Common myeloid progenitor, CD34-positive (primary cell): ENCODE data around the gene IL17RB. TPM values are rescaled to one million over a fixed set of nuclear protein-coding genes. Genes with fewer than 3 reads are reported as not detected.

ENCODE experiments used
- CTCF ChIA-PET: fragments of 350-600 bp; sonication (Branson Sonifier 250); formaldehyde crosslinking; loops from one replicate; lab custom pipeline; 2021; ENCODE audit warnings: antibody characterized with exemption; lab: Charles Lee
- POLR2A ChIA-PET: fragments of 350-600 bp; sonication (Branson Sonifier 250); formaldehyde crosslinking; loops from one replicate; lab custom pipeline; 2021; ENCODE audit warnings: antibody characterized with exemption; lab: Charles Lee
- DNase-seq, 3 donors: peaks; one replicate each; pipeline versions ENCODE4 v3.0.0 to v3.0.0-alpha.2; 2013
- H3K27ac ChIP-seq, 2 experiments: 1 replicate in 1 of 2; 2 replicates in 1 of 2; pipeline ENCODE4 v1.7.0; 2013; ENCODE audit warnings: inconsistent platforms in 2 of 2, low read length in 2 of 2, mild to moderate bottlenecking in 2 of 2, low read depth in 1 of 2, moderate library complexity in 1 of 2; ENCODE audit not compliant: severe bottlenecking in 2 of 2, insufficient read depth in 1 of 2, poor library complexity in 1 of 2
- H3K27me3 ChIP-seq, 5 experiments: replicated peaks in 2 of 5; 1 replicate in 3 of 5; 2 replicates in 2 of 5; pipeline versions ENCODE4 v1.6.1 to v1.7.0; 2013; ENCODE audit warnings: low read length in 4 of 5, mild to moderate bottlenecking in 2 of 5, moderate library complexity in 2 of 5, inconsistent platforms in 1 of 5; ENCODE audit not compliant: insufficient read depth in 5 of 5, control insufficient read depth in 4 of 5
- H3K36me3 ChIP-seq, 4 experiments: 1 replicate in 2 of 4; 2 replicates in 2 of 4; pipeline versions ENCODE4 v1.6.1 to v1.7.0; 2013; ENCODE audit warnings: low read length in 3 of 4, control low read depth in 1 of 4, mild to moderate bottlenecking in 1 of 4; ENCODE audit not compliant: control insufficient read depth in 4 of 4, insufficient read depth in 4 of 4
- H3K4me1 ChIP-seq, 4 experiments: 1 replicate in 3 of 4; 2 replicates in 1 of 4; pipeline versions ENCODE4 v1.6.1 to v1.7.1; 2013; ENCODE audit warnings: low read length in 3 of 4, mild to moderate bottlenecking in 3 of 4, control low read depth in 1 of 4, inconsistent platforms in 1 of 4, moderate library complexity in 1 of 4; ENCODE audit not compliant: control insufficient read depth in 4 of 4, insufficient read depth in 4 of 4; ENCODE audit errors: control extremely low read depth in 1 of 4
- H3K4me3 ChIP-seq, 7 experiments: 1 replicate in 4 of 7; 2 replicates in 3 of 7; pipeline versions ENCODE4 v1.5.1 to v1.7.0; 2013; ENCODE audit warnings: mild to moderate bottlenecking in 7 of 7, low read length in 6 of 7, moderate library complexity in 6 of 7, inconsistent platforms in 2 of 7, low read depth in 2 of 7, control low read depth in 1 of 7; ENCODE audit not compliant: insufficient read depth in 4 of 7, control insufficient read depth in 1 of 7; ENCODE audit errors: extremely low read depth in 1 of 7
- H3K9me3 ChIP-seq, 5 experiments: 1 replicate in 4 of 5; 2 replicates in 1 of 5; pipeline versions ENCODE4 v1.6.1 to v1.7.1; 2013; ENCODE audit warnings: low read length in 4 of 5, mild to moderate bottlenecking in 2 of 5, inconsistent platforms in 1 of 5, low read depth in 1 of 5, moderate library complexity in 1 of 5; ENCODE audit not compliant: control insufficient read depth in 4 of 5, insufficient read depth in 2 of 5; ENCODE audit errors: control extremely low read depth in 1 of 5
- WGBS: methylation state at CpG from one replicate; pipeline ENCODE4 v1.1.5; 2013; ENCODE audit not compliant: insufficient coverage; 5-methylcytosine and 5-hydroxymethylcytosine counted together
- polyA plus RNA-seq: library from polyadenylated mRNA; unstranded; fragments of 120-200 nt; gene quantifications from one replicate; pipeline ENCODE4 v1.2.1, GENCODE V29; 2013

Gene IL17RB, protein sequence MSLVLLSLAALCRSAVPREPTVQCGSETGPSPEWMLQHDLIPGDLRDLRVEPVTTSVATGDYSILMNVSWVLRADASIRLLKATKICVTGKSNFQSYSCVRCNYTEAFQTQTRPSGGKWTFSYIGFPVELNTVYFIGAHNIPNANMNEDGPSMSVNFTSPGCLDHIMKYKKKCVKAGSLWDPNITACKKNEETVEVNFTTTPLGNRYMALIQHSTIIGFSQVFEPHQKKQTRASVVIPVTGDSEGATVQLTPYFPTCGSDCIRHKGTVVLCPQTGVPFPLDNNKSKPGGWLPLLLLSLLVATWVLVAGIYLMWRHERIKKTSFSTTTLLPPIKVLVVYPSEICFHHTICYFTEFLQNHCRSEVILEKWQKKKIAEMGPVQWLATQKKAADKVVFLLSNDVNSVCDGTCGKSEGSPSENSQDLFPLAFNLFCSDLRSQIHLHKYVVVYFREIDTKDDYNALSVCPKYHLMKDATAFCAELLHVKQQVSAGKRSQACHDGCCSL
- 1.2 TPM for polyA plus RNA-seq

DNA sequence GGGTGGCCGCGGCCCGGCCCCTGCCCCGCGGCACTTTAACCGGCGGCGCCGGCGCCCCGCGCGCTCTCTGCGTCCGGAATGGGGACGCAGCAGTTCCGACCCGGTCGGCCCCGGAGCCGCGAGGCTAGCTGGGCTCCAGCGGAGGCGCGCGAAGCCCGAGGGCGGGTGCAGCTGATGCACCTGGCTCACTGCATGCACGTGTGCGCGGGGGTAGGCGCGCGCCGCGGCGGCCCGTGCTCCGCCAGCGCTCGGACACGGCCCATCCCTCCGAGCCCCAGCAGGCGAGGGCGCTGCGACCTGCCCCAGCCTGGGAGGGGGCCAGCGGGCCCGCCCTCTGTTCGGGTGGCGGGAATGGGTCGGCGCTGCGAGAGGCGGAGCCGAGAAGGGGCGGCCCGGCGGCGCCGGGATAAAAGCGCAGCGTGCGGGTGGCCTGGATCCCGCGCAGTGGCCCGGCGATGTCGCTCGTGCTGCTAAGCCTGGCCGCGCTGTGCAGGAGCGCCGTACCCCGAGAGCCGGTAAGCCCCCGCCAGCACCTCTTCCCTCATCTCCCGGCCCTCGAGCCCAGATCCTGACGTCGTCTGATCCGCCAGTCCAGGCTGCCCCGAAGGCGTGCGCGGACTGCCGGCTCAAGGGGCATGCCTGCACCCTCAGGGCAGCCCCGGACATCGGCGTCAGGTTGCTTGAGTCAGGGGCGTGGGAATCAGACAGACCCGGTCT lies at the start of gene IL17RB, which contains the start of gene CHDH:
TSS of gene IL17RB (plus strand) at position 435 of the 717 bp plus-strand sequence. CDS start at position 456, 21 bp downstream.
TSS of gene CHDH (minus strand) at position 286 of the 717 bp plus-strand sequence. CDS start 22,411 bp downstream, outside the sequence.
- Histone ChIP-seq H3K4me1 (peaks cover 0 to 14% (median 12%) of the 10 kb centered on the region in 4 experiments), H3K36me3 (no peaks in the 10 kb centered on the region), H3K27me3 (peaks cover 0 to 69% (median 31%) of the 10 kb centered on the region in 5 experiments), H3K27ac (no peak within 1 kb of the TSS), H3K9me3 (no peaks in the 10 kb centered on the region), H3K4me3 (peak within 1 kb of the TSS; percentile 13 to 72 (median 62))
- peak in 2 of 3 donors; percentile 35 to 49 for DNase-seq
- ChIA-PET POLR2A (no interaction called here), CTCF (interaction anchor here (1.2 kb wide), 1 partner anchor 24 kb away, joined by 3 read pairs; no protein-coding TSS in a partner anchor)
- WGBS = 3% methylated on average over 80 of the region's 91 CpGs

DNA sequence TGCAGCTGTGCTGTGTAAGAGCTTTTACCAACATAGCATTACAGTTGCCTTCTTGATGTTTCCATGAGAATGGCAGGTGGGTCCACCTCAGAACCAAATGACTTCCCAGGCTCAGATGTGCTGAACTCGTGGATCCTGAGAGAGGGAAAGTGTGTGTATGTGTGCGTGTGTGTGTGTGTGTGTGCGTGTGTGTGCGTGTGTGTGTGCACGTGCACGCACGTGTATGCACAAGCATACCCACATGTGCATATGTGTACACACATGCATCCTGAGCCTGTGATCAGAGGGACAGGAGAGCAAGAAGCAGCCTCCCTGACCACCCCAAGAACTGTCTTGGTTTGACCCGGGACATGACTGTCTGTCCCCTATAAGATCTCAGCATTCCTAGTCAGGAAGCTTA lies 48.2 kb upstream of the IL17RB start:
- no peak for DNase-seq
- 98% methylated on average over 7 of the region's 8 CpGs for WGBS
- H3K27ac ChIP-seq = no peak overlapping the region
- peaks cover 0 to 18% (median 7%) of the 10 kb centered on the region in 5 experiments for H3K27me3 ChIP-seq
- H3K36me3 ChIP-seq = no peaks in the 10 kb centered on the region
- H3K4me1 ChIP-seq = no peaks in the 10 kb centered on the region
- POLR2A ChIA-PET = no interaction called here
- CTCF ChIA-PET = no interaction called here
- no peak overlapping the region for H3K4me3 ChIP-seq
- no peaks in the 10 kb centered on the region for H3K9me3 ChIP-seq

DNA sequence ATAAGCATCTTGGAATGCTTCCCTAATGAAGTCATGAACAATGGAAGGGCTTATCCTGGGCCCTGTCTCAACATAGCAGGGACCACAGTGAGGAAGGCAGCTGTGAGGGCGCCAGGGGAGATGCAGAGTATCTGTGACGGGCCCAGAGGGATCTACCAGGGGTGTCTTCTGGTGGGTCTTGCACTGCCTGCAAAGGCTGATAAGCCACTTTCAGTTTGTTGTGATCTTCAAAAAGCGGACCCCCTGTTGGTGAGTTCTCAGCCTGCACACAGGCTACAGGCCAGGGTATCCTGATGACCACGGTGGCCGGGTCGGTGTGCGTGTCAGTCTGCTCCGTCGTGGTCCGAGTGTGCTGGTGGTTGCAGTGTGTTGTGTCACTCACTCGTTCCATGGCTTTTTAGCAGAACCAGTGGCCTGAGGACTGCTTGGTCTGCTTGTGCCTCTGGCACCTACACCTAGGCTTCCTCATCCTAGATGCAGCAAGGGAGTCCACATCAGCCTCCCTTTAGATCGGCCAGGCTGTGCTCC lies 47.0 kb upstream of the IL17RB start:
- Histone ChIP-seq H3K4me3 (no peak overlapping the region), H3K4me1 (no peaks in the 10 kb centered on the region), H3K27me3 (peaks cover 0 to 18% (median 5%) of the 10 kb centered on the region in 5 experiments), H3K9me3 (no peaks in the 10 kb centered on the region), H3K27ac (no peak overlapping the region), H3K36me3 (no peaks in the 10 kb centered on the region)
- 94% methylated on average over 11 of the region's 12 CpGs for WGBS
- POLR2A ChIA-PET = no interaction called here
- peak in 1 of 3 donors; percentile 2 for DNase-seq
- CTCF ChIA-PET = no interaction called here

DNA sequence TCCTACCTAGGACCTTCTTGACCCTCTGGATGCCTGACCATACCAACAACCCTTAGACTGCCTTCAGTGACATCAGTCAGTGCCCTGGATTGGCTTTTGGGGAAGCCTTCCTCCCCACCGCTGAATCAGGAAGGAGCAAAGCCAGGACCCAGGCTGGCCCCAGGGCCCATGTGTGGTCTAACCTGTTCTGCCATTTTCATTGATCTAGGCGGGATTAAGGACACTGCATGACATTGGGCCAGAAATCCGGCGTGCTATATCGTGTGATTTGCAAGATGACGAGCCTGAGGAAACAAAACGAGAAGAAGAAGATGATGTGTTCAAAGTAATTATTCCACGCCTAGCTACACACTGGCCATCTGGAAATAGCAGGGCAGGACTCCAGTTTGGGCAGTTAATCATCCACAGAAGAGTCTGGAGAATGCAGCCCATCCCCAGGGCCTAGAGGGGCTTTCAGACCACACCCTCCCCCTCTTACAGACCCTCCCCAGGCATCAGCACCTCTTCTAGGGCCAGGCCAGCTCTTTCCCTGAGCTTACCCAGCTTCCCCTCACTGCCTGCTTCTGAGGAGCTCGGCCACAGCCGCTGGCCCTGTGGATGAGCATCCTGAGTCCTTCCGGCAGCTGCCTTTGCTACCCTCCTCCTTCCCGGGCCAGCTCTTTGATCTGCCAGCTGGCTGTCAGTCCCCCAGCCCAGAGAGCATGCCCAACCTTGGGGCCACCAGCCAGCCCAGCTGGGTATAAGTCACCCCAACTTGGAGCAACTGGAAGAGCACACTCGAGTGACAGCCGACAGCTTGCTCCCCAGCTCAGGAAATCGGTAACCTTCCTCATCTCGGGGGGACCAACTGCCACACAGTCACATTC lies 46.1 kb upstream of the IL17RB start:
- no peaks in the 10 kb centered on the region for H3K4me1 ChIP-seq
- no peak for DNase-seq
- no peaks in the 10 kb centered on the region for H3K36me3 ChIP-seq
- H3K27ac ChIP-seq = no peak overlapping the region
- POLR2A ChIA-PET = no interaction called here
- H3K9me3 ChIP-seq = no peaks in the 10 kb centered on the region
- CTCF ChIA-PET = no interaction called here
- 98% methylated on average over 12 of the region's 16 CpGs for WGBS
- no peak overlapping the region for H3K4me3 ChIP-seq
- H3K27me3 ChIP-seq = peaks cover 0 to 16% (median 7%) of the 10 kb centered on the region in 5 experiments

DNA sequence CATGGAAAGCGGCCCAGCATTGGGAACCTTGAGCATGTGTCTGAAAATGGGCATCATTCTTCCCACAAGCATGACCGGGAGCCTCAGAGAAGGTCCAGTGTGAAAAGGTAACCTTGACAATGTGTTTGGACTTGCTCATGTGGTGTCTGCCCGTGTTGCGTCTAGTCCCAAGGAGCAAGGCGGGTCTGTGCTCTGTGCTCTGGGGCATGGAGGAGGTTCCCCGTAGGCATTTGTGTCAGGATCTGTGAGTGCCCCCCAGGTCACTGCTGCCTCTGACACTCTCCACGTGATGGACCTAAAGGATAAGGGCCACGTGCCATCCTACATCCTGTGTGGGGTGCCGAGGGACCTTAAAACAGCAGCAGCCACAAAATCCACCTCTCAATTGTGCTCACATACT lies 45.0 kb upstream of the IL17RB start:
- H3K27ac ChIP-seq = no peak overlapping the region
- H3K36me3 ChIP-seq = no peaks in the 10 kb centered on the region
- H3K27me3 ChIP-seq = peaks cover 0 to 15% (median under 1%) of the 10 kb centered on the region in 5 experiments
- WGBS = 96% methylated on average over 9 of the region's 9 CpGs
- ChIA-PET POLR2A (no interaction called here), CTCF (no interaction called here)
- DNase-seq = no peak
- no peaks in the 10 kb centered on the region for H3K4me1 ChIP-seq
- no peaks in the 10 kb centered on the region for H3K9me3 ChIP-seq
- H3K4me3 ChIP-seq = no peak overlapping the region

DNA sequence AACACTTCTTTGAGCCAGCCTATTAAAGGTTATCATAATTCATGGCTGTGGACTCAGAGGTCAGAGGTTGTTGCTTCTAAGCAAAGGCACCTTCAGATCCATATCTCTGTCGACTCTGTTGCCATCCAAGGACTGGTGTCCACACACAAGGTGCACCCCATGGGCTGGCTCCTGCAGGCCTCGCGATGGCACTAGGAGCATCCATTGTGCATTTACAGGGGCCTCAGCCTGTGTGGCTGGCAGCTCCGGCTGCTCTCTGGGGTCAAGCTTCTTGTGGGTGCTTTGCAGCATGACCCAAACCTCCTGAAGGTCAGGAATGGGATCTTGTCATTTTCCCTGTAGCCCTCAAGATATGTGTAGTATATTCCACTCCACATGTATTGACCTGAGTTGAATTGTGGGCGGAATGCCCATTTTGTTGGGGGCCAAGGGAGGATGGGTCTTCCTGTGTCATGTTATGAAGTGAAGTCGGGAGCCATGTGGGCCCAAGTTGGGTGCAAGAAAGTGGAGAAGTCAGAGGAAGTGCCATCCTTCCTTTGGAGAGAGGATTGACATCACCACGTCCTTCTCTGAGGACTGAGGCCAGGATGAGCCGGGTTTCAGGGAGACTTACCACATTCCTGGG lies 44.0 kb upstream of the IL17RB start:
- Histone ChIP-seq H3K36me3 (no peaks in the 10 kb centered on the region), H3K4me3 (no peak overlapping the region), H3K27ac (no peak overlapping the region), H3K9me3 (no peaks in the 10 kb centered on the region), H3K4me1 (no peaks in the 10 kb centered on the region), H3K27me3 (peaks cover 0 to 11% (median 1%) of the 10 kb centered on the region in 5 experiments)
- no peak for DNase-seq
- ChIA-PET POLR2A (no interaction called here), CTCF (no interaction called here)
- WGBS = 94% methylated on average over 8 of the region's 8 CpGs
